ENCODE measurements around the gene FRMD5. TPM values are rescaled to one million over a fixed set of nuclear protein-coding genes. Genes with fewer than 3 reads are reported as not detected.
"Not testable (repeated sequence)": the region's sequence is repeated elsewhere in the genome, so short reads cannot be mapped to it uniquely, and the experiment has no call there.

The FRMD5 gene
- total RNA-seq = under 1 TPM in 3 of 4 donors, not detected in 1; 0.24 to 0.94 (median 0.67) TPM

DNA sequence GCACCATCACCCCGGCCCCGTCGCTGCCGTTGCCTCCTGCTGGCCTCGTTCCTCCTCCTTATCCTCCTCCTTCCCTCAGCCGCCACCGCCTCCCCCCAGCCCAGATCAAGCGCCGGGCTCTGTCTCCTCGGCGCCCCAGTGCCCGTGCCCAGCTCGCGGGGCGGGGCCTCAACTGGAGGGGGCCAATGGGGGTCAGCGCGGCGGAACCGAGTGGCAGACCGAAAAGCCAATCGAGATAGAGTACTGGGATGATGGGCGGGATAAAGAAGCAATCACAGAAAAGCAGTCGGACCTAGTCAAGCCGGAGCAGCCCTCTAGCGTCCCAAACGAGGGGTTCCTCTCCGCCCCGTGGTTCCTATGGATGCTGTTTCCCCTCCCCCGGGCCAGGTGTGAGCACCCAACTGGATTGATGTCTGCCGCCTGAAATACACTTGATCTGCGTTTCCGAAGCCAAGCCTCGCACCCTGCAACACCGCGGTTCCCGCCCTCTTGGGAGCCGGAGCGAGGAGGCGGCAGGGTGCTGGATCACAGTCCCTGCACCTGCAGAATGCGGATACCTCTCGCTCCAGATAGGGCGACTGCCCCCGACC lies at the start of gene FRMD5:
Gene FRMD5, minus strand, starts transcription at position 121 of the 590 bp plus-strand sequence.
- Histone ChIP-seq H3K27me3 (no peaks in the 10 kb centered on the region), H3K4me3 (replicated peaks in 1 of 3) (peak within 1 kb of the TSS in 2 of 3 donors; percentile 24 to 46), H3K9me3 (no peaks in the 10 kb centered on the region), H3K36me3 (no peaks in the 10 kb centered on the region), H3K27ac (no peak within 1 kb of the TSS), H3K4me1 (peaks cover 4 to 21% of the 10 kb centered on the region in 2 donors)
- 1% methylated on average over 34 to 43 of the region's 43 CpGs for WGBS, 2 donors
- TF ChIP-seq POLR2A (IDR thresholded peaks at IDR 0.05) = peak in 1 of 2 donors; percentile 25
- TF ChIP-seq, protein P1, sequence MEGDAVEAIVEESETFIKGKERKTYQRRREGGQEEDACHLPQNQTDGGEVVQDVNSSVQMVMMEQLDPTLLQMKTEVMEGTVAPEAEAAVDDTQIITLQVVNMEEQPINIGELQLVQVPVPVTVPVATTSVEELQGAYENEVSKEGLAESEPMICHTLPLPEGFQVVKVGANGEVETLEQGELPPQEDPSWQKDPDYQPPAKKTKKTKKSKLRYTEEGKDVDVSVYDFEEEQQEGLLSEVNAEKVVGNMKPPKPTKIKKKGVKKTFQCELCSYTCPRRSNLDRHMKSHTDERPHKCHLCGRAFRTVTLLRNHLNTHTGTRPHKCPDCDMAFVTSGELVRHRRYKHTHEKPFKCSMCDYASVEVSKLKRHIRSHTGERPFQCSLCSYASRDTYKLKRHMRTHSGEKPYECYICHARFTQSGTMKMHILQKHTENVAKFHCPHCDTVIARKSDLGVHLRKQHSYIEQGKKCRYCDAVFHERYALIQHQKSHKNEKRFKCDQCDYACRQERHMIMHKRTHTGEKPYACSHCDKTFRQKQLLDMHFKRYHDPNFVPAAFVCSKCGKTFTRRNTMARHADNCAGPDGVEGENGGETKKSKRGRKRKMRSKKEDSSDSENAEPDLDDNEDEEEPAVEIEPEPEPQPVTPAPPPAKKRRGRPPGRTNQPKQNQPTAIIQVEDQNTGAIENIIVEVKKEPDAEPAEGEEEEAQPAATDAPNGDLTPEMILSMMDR (IDR thresholded peaks at IDR 0.05) = peak in 3 of 6 experiments; percentile 30 to 50 (median 38)
- DNase-seq = peak; percentile 90
- intact Hi-C loops (cut with DNase I) = no loop called here

DNA sequence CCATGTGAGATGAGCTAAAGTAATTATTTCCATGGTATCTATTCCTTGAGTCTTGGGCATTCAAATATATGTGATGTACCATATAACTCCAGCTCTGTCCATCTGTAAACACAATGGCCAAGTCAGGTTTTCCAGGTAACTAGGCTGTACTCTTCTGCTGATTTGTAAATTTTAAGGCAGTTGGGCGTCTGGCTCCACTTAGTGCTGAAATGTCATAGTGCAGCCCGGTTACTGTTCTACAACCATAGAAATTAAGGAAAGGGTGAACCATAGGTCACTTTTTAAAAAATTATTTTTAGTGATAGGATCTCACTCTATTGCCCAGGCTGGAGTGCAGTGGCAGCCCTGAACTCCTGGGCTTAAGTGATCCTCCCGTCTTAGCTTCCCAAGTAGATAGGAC lies 48.8 kb upstream of the FRMD5 start:
- Histone ChIP-seq H3K36me3 (no peaks in the 10 kb centered on the region), H3K4me1 (no peaks in the 10 kb centered on the region), H3K4me3 (replicated peaks in 1 of 3) (no peak overlapping the region), H3K9me3 (no peaks in the 10 kb centered on the region), H3K27me3 (no peaks in the 10 kb centered on the region), H3K27ac (no peak overlapping the region)
- DNase-seq = no peak
- 81 to 84% methylated on average over 3 of the region's 3 CpGs for WGBS, 2 donors
- TF ChIP-seq, protein P1 (IDR thresholded peaks at IDR 0.05) = no peak
- TF ChIP-seq POLR2A (IDR thresholded peaks at IDR 0.05) = no peak
- intact Hi-C loops (cut with DNase I) = no loop called here

DNA sequence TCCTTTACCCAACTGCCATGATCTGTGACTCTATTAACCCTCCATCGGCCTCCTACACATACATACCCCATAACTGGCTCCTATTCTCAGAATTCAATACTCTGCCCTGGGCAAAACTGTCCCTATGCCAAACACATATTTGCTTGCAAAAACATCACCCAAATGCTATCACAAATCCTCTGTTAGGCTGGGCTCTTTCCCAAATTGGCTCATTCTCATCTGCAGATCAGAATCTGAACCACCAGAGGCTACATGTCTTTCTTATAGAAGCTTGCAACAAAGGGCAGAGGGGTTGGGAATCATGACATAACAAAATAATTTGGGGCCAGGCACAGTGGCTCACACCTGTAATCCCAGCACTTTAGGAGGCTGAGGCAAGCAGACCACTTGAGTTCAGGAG lies 48.1 kb upstream of the FRMD5 start:
- Histone ChIP-seq H3K36me3 (no peaks in the 10 kb centered on the region), H3K4me3 (replicated peaks in 1 of 3) (no peak overlapping the region), H3K27ac (no peak overlapping the region), H3K4me1 (no peaks in the 10 kb centered on the region), H3K27me3 (no peaks in the 10 kb centered on the region), H3K9me3 (no peaks in the 10 kb centered on the region)
- intact Hi-C loops (cut with DNase I) = no loop called here
- no peak for DNase-seq
- 93 to 95% methylated on average over 1 of the region's 1 CpG for WGBS, 2 donors
- TF ChIP-seq, protein P1 (IDR thresholded peaks at IDR 0.05) = no peak
- no peak for TF ChIP-seq POLR2A (IDR thresholded peaks at IDR 0.05)

DNA sequence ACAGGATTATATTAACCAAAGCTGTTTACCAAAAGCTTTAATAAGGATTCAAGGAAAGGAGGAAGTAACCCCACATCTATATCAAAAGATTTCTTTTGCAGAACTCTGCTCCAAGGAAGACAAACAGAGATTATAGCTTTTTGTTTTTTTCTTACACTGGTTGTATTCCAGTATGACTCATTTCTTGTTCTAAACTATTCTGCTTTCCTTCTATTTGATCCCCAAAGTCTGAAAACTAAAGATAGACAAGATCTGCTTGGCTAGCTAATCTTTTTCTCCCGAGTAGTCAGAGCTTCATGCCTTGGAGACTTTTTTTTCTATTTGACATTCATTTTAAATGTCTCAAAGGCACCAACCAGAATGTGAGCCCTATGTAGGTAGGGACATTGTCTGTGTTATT lies 36.8 kb upstream of the FRMD5 start:
- H3K9me3 ChIP-seq = no peaks in the 10 kb centered on the region
- intact Hi-C loops (cut with DNase I) = no loop called here
- no peak overlapping the region for H3K27ac ChIP-seq
- no peak overlapping the region for H3K4me3 ChIP-seq (replicated peaks in 1 of 3)
- H3K4me1 ChIP-seq = no peaks in the 10 kb centered on the region
- H3K27me3 ChIP-seq = no peaks in the 10 kb centered on the region
- no peaks in the 10 kb centered on the region for H3K36me3 ChIP-seq
- TF ChIP-seq POLR2A (IDR thresholded peaks at IDR 0.05) = no peak
- TF ChIP-seq, protein P1 (IDR thresholded peaks at IDR 0.05) = no peak
- WGBS, 2 donors = 46 to 52% methylated on average over 1 of the region's 1 CpG
- no peak for DNase-seq

DNA sequence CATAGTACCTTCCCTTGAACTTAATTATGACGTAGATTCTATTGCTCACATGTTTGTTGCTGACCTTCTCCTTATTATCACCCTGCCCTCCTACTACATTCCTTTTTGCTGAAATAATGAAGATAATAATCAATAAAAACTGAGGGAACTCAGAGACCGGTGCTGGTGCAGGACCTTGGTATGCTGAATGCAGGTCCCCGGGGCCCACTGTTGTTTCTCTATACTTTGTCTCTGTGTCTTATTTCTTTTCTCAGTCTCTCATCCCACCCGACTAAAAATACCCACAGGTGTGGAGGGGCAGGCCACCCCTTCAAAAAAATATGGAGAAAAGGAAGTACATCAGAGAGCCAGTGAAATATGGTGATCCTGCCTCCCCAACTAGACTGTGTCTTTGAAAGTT lies 34.2 kb upstream of the FRMD5 start:
- 77 to 84% methylated on average over 4 of the region's 4 CpGs for WGBS, 2 donors
- H3K36me3 ChIP-seq; intact Hi-C loops (cut with DNase I); DNase-seq; H3K4me1 ChIP-seq; H3K9me3 ChIP-seq; H3K27ac ChIP-seq; H3K27me3 ChIP-seq; H3K4me3 ChIP-seq (replicated peaks in 1 of 3): not testable (repeated sequence)
